Right hindlimb (tissue), 1 donor: ENCODE results near the gene E2F1.

Experiments
- DNase-seq: peaks from one replicate; pipeline ENCODE4 v3.0.0-alpha.2; 2018

E2F1 gene

GRCh38 chr20:33687370-33687915 is 1.3 kb upstream of the E2F1 start:
- DNase-seq = no peak

DNA sequence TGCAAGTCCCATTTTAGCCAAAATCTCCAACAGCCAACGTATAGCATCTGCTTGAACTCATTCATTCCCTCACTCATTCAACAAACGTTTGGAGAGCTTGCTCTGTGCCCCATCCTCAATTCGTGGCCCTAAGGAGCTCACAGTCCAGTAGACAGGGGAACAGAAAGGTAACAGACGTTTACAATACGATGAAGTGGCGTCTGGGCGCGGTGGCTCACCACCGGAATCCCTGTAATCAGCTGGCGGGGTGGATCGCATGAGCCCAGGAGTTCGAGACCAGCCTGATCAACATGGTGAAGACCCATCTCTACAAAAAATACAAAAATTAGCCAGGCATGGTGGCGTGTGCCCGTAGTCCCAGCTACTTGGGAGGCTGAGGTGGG is 790 bp upstream of the E2F1 start:
- no peak for DNase-seq

GRCh38 chr20:33685328-33686099 is 671 bp downstream of the E2F1 start:
- peak; percentile 77 for DNase-seq

DNA sequence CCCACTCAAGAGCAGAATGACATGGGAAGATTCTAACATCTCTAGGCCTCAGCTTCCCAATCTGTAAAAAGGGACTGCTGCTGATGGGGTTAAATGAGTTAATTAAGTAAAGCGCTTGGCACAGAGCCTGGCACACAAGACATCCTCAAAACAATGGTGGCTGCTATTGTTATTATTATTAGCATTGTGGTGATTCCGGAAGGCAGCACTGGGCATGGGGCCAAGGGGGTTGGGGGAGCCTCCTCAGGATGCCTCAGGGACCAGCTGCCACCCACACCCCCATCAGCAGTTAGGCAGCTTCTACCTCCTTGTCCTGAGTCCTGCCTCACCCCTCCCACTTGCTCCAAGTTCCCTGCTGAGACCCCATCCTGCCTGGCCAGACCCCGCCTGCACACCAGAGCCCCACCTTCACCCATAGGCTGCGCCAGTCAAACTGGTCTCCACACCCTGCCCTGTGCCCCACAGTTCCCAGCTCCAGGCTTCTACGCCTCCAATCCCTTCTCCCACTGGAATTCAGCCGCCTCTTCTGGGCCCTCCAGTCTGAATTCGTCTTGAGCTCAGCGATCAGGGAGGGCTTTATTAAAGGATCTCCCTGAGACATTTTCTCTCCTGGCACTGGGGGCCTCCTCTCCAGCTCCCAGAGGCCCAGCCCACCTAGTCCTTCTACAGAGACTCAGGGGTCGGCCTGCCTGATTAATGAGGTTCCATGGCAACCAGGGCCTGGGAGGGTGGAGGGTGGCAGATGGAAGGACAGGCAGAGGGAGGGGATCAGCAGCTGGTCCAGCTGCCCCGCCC is 1.5 kb downstream of the E2F1 start:
- peak; percentile 37 for DNase-seq

GRCh38 chr20:33681728-33682353 is 4.3 kb downstream of the E2F1 start:
- DNase-seq = no peak

GRCh38 chr20:33681288-33681687 is 4.9 kb downstream of the E2F1 start:
- DNase-seq = no peak

GRCh38 chr20:33680686-33681085 is 5.5 kb downstream of the E2F1 start:
- DNase-seq = no peak

DNA sequence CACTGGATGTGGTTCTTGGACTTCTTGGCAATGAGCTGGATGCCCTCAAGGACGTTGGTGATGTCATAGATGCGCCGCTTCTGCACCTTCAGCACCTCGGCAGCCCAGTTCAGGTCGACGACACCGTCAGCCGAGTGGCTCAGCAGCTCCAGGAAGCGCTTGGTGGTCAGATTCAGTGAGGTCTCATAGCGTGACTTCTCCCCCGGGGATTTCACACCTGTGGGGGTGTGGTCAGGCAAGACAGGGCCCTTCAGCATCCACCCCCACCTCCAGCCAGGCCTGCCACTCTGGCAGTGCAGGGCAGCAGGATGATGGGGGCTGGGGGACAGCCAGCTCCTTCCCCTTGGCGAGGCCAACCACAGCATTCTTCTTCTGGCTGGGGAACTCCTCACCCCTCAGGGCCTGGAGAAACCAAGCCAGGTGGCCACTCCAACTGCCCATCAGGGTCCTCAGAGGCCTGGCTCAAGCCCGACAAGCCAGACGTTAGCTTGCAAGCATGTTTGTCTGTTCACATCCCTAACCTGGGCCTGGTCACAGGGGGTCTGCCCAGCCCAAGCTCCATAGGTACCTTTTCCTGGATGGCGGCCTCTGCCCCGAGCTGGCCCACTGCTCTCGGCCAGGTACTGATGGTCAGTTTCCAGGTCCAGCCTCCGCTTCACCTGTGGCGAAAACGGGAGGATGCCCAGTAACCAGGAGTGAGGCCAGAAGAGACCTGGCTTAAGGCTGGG is 6.3 kb downstream of the E2F1 start:
- no peak for DNase-seq

DNA sequence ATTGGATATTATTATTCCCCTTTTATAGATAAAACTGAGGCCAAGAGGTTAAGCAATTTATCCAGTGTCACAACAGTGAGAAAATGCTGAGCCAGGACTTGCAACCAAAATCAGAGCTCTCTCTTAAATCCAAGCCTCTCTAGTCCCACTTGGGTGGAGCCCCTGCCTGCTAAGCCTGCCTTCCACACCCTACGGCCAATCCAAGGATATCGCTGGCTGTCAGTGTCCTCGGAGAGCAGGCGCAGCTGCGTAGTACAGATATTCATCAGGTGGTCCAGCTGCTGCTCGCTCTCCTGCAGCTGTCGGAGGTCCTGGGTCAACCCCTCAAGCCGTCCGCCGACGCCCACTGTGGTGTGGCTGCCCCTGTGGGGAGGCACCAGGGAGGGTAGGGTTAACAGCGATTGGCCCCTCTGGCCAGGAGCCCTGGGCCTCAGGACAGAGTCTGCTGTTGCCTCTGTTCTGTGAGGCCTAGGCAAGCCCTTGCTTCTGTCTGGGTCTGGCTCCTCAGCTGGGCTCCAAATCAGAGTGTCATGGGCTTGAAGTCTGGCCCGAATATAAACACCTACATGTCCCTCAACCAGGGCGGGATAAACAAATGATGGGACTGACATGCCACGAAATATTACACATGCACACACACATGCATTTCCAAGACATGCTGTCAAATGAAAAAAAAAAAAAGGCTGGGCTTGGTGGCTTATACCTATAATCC is 8.0 kb downstream of the E2F1 start:
- DNase-seq = peak; percentile 84

DNA sequence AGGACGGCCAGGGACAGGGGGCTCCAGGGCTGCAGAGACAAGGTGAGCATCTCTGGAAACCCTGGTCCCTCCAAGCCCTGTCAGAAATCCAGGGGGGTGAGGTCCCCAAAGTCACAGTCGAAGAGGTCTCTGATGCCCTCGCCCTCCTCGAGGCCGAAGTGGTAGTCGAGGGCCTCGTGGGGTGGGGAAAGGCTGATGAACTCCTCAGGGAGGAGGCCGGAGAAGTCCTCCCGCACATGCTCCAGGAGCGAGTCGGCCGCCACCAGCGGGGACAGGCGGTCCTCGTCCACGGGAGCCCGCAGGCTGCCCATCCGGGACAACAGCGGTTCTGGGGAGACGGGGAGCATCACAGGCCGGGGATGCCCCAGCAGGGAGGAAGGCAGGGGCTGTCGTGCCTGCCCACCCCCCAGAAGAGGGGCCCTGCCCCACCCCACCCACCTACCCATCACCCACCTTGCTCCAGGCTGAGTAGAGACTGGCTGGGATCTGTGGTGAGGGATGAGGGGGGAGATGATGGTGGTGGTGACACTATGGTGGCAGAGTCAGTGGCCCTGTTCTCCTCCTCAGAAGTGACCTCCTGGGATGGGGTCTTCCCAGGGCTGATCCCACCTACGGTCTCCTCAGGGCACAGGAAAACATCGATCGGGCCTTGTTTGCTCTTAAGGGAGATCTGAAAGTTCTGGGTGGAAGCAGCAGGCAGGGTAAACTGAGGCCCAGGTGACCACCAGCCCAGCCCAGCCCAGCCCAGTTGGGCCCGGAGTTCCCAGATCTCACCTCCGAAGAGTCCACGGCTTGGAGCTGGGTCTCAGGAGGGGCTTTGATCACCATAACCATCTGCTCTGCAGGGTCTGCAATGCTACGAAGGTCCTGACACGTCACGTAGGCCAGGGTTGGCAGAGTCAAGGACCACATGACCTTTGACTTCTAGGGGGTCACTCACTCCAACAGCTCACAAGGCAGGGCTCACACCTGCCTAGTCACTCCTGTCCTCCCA is 9.2 kb downstream of the E2F1 start:
- DNase-seq = no peak

DNA sequence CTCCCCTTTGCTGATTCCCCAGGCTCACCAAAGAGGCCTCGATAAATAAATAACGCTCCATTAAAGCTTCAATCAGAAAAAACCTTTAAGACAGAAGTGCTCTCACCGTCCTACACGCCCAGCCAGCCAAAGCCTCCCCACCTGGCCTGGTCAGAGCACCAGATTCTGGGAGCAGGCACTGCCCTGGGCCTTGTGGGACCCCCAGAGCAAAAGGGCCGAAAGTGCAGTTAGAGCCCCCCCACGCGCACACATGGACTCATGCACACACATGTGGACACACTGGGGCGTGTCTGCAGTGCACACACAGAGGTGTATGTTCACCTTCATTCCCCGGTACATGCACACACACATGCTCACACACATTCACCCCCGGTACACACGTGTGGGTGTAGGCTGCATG is 10.1 kb downstream of the E2F1 start:
- DNase-seq = no peak

DNA sequence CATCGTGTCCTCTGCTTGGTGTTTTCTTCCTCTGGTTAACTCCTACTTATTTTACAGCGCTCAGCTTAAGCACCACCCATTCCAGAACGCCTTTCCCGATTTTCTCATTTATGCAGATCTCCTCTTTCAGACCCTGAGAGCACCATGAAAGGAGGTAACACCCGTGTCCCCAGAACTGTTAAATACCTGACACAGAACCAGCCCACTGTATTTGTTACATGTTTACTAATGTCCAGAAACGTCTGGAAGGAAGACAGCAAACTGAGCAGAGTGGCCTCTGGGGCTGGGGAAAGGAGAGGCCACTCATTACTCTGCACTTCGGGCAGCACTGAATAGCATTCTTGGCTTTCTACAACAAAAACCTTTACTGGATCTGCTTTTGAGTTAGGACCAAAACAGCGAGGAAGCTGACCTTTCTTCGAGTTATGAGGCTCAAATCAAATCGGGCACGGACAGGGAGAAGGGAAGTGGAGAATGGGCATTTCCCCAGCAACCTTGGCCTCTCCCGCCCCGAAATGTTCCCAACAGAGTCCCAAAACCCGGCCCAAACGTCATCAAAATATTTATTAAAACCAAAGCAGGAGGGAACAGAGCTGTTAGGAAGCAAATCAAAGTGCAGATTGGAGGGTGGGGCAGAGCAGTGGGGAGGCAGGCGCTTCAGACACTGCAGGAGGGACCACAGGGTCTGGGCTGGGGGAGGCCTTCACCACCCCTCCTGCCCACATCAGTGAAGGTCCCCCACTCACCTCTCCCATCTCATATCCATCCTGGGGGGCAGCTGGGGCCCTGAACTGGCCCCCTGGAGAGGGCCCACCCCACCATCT is 10.8 kb downstream of the E2F1 start:
- peak; percentile 18 for DNase-seq

GRCh38 chr20:33674294-33675135 is 11.7 kb downstream of the E2F1 start, which contains the start of gene NECAB3:
Gene NECAB3 (minus strand): TSS chr20:33674428. CDS start chr20:33674352, 76 bp downstream.
- peak; percentile 90 for DNase-seq

DNA sequence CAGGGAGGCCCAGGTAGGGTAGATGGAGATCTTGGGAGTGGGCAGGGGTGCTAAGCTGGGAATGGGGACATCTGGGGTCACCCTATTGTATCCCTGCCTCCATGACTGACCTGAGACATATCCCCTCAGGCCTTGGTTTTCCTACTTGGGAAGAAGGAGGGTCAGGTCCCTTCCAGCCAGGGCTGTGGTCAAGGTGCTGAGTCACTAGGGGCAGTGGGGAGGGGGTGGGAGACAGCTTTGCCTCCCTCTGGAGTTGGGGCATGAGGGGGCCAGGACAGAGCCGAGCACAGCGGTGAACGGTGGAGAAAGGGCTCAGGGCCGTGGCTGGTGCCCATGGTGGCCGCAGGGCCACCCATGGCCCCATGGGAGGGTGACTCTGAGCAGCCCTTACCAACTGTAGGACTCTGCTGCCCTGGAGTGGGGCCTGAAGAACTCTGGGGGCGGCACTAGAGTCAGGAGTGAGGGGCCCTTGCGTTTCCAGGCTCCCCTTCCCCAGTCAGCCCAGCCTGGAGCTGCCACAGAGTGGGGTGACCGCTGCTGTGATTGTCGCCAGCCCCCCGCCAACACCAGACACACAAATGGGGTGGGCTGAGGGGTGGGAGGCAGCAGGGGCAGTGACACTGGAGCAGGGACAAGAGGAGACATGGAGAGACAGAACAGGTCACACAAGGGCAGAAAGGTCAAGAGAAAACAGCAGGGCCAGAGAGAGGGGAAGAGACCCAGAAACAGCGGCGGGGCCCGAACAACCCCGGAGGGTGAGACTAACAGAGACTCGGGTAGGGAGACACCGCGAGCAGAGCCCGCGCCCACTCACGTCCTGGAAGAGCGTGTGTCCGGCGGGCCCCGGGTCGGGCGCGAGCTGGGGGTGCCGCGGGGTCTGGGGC is 12.5 kb downstream of the E2F1 start:
- peak; percentile 30 for DNase-seq

DNA sequence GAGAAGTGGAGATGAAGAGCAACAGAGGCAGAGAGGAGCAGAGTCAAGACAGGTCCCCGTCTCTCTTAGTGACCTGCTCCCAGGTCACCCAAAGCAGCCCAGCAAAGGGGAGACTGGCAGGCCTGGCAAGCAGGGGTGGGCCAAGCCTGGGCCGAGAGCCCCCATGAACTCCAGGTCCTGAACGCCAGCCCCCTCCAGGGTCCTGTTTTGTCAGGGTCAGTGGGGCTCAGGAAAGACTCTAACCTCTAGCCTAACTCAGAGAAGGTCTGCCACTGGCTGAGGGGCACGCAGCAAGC is 13.1 kb downstream of the E2F1 start:
- peak; percentile 19 for DNase-seq

DNA sequence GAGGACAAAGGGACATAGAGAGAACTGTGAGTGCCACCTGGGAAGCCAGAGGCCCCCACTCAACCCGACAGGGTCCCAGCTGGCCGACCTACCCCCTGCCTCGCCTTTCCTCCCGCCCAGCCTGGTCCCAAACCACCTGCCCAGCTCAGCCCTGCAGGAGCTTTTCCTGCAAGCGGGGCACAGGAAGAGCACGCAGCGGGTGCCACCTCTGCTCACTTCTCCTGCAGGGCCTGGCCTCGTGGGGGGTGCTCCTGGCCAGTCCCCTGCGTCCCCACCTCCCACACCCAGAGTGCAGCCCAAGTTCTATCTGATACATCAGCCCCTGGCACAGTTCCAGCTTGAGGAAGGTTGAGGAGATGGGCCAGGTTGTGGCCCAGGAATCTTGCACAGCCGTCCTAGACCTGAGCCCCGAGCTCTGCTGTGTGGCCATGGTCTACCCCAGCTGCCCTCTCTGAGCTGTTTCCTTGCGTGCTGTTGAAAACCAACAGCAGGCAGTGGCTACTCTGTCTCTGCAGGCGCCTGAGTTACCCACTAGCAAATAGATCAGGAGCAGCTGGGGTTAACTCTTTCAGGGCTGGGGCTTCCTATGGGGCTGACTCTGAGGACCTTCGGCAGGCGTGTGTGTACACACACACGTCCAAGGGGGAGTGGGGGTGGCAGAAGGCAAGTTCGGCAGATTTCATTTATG is 13.6 kb downstream of the E2F1 start:
- no peak for DNase-seq

- peak; percentile 22 for DNase-seq
Observed at GRCh38 chr20:33671573-33672288, 14.5 kb downstream of the E2F1 start.
